ENCODE results near the gene KIAA0232.

Gene KIAA0232

GRCh38 chr4:6770581-6771228, 11.8 kb upstream of the KIAA0232 start:
- H3K4me3 ChIP-seq, result no peak overlapping the region

GRCh38 chr4:6771229-6771671, 11.3 kb upstream of the KIAA0232 start:
- no peaks in the 10 kb centered on the region for H3K9me3 ChIP-seq (ENCODE audit: low read depth, low read length)
- no peak overlapping the region for H3K4me3 ChIP-seq
- H3K27ac ChIP-seq, result no peak overlapping the region
- H3K36me3 ChIP-seq (ENCODE audit: insufficient read depth, low read length), result no peaks in the 10 kb centered on the region
- H3K9ac ChIP-seq (ENCODE audit: insufficient read length), result no peak overlapping the region
- TF ChIP-seq EZH2 (IDR thresholded peaks at IDR 0.05), result no peak
- no peak for TF ChIP-seq FOXP2 (optimal IDR thresholded peaks at IDR 0.05; ENCODE audit: control extremely low read depth, extremely low read length, insufficient read depth)
- no peak for TF ChIP-seq POLR2AphosphoS5 (IDR thresholded peaks at IDR 0.05; ENCODE audit: borderline replicate concordance, low read depth, low read length)
- DNase-seq (ENCODE audit: low read depth, low spot score), result no peak

More at GRCh38 chr4:6770581-6771228, 11.8 kb upstream of the KIAA0232 start:
- no peak for DNase-seq (ENCODE audit: low read depth, low spot score)
- Histone ChIP-seq H3K9ac (ENCODE audit: insufficient read length) (no peak overlapping the region), H3K27ac (no peak overlapping the region), H3K9me3 (ENCODE audit: low read depth, low read length) (no peaks in the 10 kb centered on the region), H3K36me3 (ENCODE audit: insufficient read depth, low read length) (no peaks in the 10 kb centered on the region)
- TF ChIP-seq EZH2 (IDR thresholded peaks at IDR 0.05), result no peak
- TF ChIP-seq FOXP2 (optimal IDR thresholded peaks at IDR 0.05; ENCODE audit: control extremely low read depth, extremely low read length, insufficient read depth), result no peak
- no peak for TF ChIP-seq POLR2AphosphoS5 (IDR thresholded peaks at IDR 0.05; ENCODE audit: borderline replicate concordance, low read depth, low read length)

GRCh38 chr4:6772223-6772928, 10.2 kb upstream of the KIAA0232 start:
- 0 out of 2 replicates have a peak overlapping the region, but pooled peaks have one; percentile 13 for H3K27ac ChIP-seq
- DNase-seq (ENCODE audit: low read depth, low spot score), result no peak
- H3K9me3 ChIP-seq (ENCODE audit: low read depth, low read length), result no peaks in the 10 kb centered on the region
- TF ChIP-seq FOXP2 (optimal IDR thresholded peaks at IDR 0.05; ENCODE audit: control extremely low read depth, extremely low read length, insufficient read depth), result no peak
- no peak for TF ChIP-seq EZH2 (IDR thresholded peaks at IDR 0.05)
- peak overlapping the region; percentile 22; the same call in 1 of the 2 replicates for H3K4me3 ChIP-seq
- no peaks in the 10 kb centered on the region for H3K36me3 ChIP-seq (ENCODE audit: insufficient read depth, low read length)
- H3K9ac ChIP-seq (ENCODE audit: insufficient read length), result no peak overlapping the region

- no peak for DNase-seq (ENCODE audit: low read depth, low spot score)
- Histone ChIP-seq H3K36me3 (ENCODE audit: insufficient read depth, low read length) (no peaks in the 10 kb centered on the region), H3K9ac (ENCODE audit: insufficient read length) (no peak overlapping the region), H3K4me3 (peak overlapping the region; percentile 22; the same call in 1 of the 2 replicates), H3K27ac (0 out of 2 replicates have a peak overlapping the region, but pooled peaks have one; percentile 13), H3K9me3 (ENCODE audit: low read depth, low read length) (no peaks in the 10 kb centered on the region)
- TF ChIP-seq EZH2 (IDR thresholded peaks at IDR 0.05) (no peak), FOXP2 (optimal IDR thresholded peaks at IDR 0.05; ENCODE audit: control extremely low read depth, extremely low read length, insufficient read depth) (no peak), POLR2AphosphoS5 (IDR thresholded peaks at IDR 0.05; ENCODE audit: borderline replicate concordance, low read depth, low read length) (no peak)
These were observed 9.4 kb upstream of the KIAA0232 start for GRCh38 chr4:6773106-6773505.

GRCh38 chr4:6773616-6774540, 8.6 kb upstream of the KIAA0232 start:
- no peak overlapping the region for H3K27ac ChIP-seq
- H3K4me3 ChIP-seq, result no peak overlapping the region
- TF ChIP-seq EZH2 (IDR thresholded peaks at IDR 0.05), result no peak
- TF ChIP-seq POLR2AphosphoS5 (IDR thresholded peaks at IDR 0.05; ENCODE audit: borderline replicate concordance, low read depth, low read length), result no peak
- TF ChIP-seq FOXP2 (optimal IDR thresholded peaks at IDR 0.05; ENCODE audit: control extremely low read depth, extremely low read length, insufficient read depth), result no peak
- H3K9me3 ChIP-seq (ENCODE audit: low read depth, low read length), result no peaks in the 10 kb centered on the region
- no peak for DNase-seq (ENCODE audit: low read depth, low spot score)
- no peaks in the 10 kb centered on the region for H3K36me3 ChIP-seq (ENCODE audit: insufficient read depth, low read length)
- H3K9ac ChIP-seq (ENCODE audit: insufficient read length), result no peak overlapping the region

GRCh38 chr4:6775746-6776145, 6.8 kb upstream of the KIAA0232 start:
- Histone ChIP-seq H3K9me3 (ENCODE audit: low read depth, low read length) (no peaks in the 10 kb centered on the region), H3K4me3 (no peak overlapping the region), H3K9ac (ENCODE audit: insufficient read length) (no peak overlapping the region), H3K36me3 (ENCODE audit: insufficient read depth, low read length) (no peaks in the 10 kb centered on the region), H3K27ac (no peak overlapping the region)
- DNase-seq (ENCODE audit: low read depth, low spot score), result no peak
- TF ChIP-seq FOXP2 (optimal IDR thresholded peaks at IDR 0.05; ENCODE audit: control extremely low read depth, extremely low read length, insufficient read depth), result no peak
- no peak for TF ChIP-seq EZH2 (IDR thresholded peaks at IDR 0.05)
- no peak for TF ChIP-seq POLR2AphosphoS5 (IDR thresholded peaks at IDR 0.05; ENCODE audit: borderline replicate concordance, low read depth, low read length)

GRCh38 chr4:6776920-6777635, 5.4 kb upstream of the KIAA0232 start:
- Histone ChIP-seq H3K27ac (no peak overlapping the region), H3K9ac (ENCODE audit: insufficient read length) (no peak overlapping the region), H3K4me3 (no peak overlapping the region), H3K9me3 (ENCODE audit: low read depth, low read length) (no peaks in the 10 kb centered on the region), H3K36me3 (ENCODE audit: insufficient read depth, low read length) (no peaks in the 10 kb centered on the region)
- TF ChIP-seq EZH2 (IDR thresholded peaks at IDR 0.05), result no peak
- no peak for TF ChIP-seq FOXP2 (optimal IDR thresholded peaks at IDR 0.05; ENCODE audit: control extremely low read depth, extremely low read length, insufficient read depth)
- no peak for TF ChIP-seq POLR2AphosphoS5 (IDR thresholded peaks at IDR 0.05; ENCODE audit: borderline replicate concordance, low read depth, low read length)
- DNase-seq (ENCODE audit: low read depth, low spot score), result no peak
